Right cardiac atrium (tissue), 5 donors: ENCODE data around the gene TALDO1. TPM values are rescaled to one million over a fixed set of nuclear protein-coding genes. Genes with fewer than 3 reads are reported as not detected.
A peak's percentile ranks its signal among the peaks of the same experiment; 100 is the strongest.

ENCODE experiments used
- ATAC-seq, 2 donors: fragments of 200-7000 bp; cut with Tn5 transposase; one replicate each; pipeline versions ENCODE4 v1.8.0 to v1.9.1; 2020; ENCODE audit warnings: moderate library complexity in 2 of 2, mild to moderate bottlenecking in 1 of 2
- DNase-seq, 3 donors: peaks; one replicate each; pipeline ENCODE4 v3.0.0-alpha.2; 2020
- H3K27ac ChIP-seq: one replicate; pipeline ENCODE4 v1.5.1; 2013; ENCODE audit warnings: mild to moderate bottlenecking, low read length, control low read depth, moderate library complexity
- H3K27me3 ChIP-seq: one replicate; pipeline ENCODE4 v1.6.1; 2013; ENCODE audit not compliant: control insufficient read depth, insufficient read depth
- H3K4me1 ChIP-seq: one replicate; pipeline ENCODE4 v1.6.1; 2013; ENCODE audit warnings: low read length; ENCODE audit not compliant: control insufficient read depth, insufficient read depth
- H3K4me3 ChIP-seq: one replicate; pipeline ENCODE4 v1.5.1; 2013; ENCODE audit warnings: low read length, control low read depth
- H3K9me3 ChIP-seq: one replicate; pipeline ENCODE4 v1.6.1; 2013; ENCODE audit warnings: low read length; ENCODE audit not compliant: control insufficient read depth
- WGBS: extraction: QIAGEN DNeasy Blood & Tissue Kit; methylation state at CpG from one replicate; pipeline ENCODE4 v1.1.7; 2013; 5-methylcytosine and 5-hydroxymethylcytosine counted together
- intact Hi-C, 4 donors: fragments of 100-400 bp; cut with DNase I; formaldehyde crosslinking; loops; one replicate each; pipeline versions ENCODE4 v1.11.0 to v1.14.0; 2022 to 2023
- polyA plus RNA-seq: library from polyadenylated mRNA; stranded (reverse); fragments of 200-250 nt; gene quantifications from one replicate; pipeline ENCODE4 v1.2.3, GENCODE V29; 2013
- total RNA-seq, 4 donors: library from RNA; stranded (reverse); fragmentation: NEBNext Ultra II Directional; extraction: Animal tissue kit (Norgen Biotek cat#: 25700); gene quantifications; one replicate each; pipeline ENCODE4 v1.2.1, GENCODE V29; 2021
- donor health status: healthy with polysubstance abuse.
- donor health status: DM: no; HTN: yes; CAD: no.
- donor health status: DM: no; HTN: no; CAD: no.
- donor health status: DM: no; HTN: yes; CAD: no; lungs with severe emphysema.
- donor health status: DM: yes; HTN: yes; CAD: no.

Gene TALDO1
- total and polyA plus RNA-seq, 5 donors, result 82.3 to 99.9 (median 94.7) TPM

DNA sequence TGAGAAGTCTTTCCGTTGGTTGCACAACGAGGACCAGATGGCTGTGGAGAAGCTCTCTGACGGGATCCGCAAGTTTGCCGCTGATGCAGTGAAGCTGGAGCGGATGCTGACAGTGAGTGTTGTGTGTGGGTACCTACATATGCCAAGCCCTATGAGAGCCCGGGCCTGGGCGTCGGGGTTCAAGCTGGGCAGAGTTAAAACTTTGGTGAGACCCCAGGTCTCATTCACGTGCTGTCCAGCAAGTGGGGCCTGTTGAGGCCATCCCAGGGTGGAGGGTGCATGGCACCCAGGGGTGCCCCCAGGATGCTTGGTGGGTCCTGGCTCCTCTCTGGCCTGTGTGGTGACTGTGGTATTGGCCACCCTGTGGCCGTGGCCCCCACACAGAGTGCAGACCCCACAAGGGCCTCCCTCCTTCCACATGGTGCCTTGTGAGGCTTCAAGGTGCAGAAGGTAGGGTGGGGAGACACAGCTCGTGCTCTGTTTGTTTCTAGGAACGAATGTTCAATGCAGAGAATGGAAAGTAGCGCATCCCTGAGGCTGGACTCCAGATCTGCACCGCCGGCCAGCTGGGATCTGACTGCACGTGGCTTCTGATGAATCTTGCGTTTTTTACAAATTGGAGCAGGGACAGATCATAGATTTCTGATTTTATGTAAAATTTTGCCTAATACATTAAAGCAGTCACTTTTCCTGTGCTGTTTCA is 17.2 kb downstream of the TALDO1 start:
- no peak overlapping the region for H3K4me3 ChIP-seq
- intact Hi-C loops, result no loop called here
- 82% methylated on average over 18 of the region's 18 CpGs for WGBS
- peak in 1 of 3 donors; percentile 47 for DNase-seq
- H3K9me3 ChIP-seq, result no peaks in the 10 kb centered on the region
- ATAC-seq, result peak; percentile 6 to 12
- no peaks in the 10 kb centered on the region for H3K4me1 ChIP-seq
- no peak overlapping the region for H3K27ac ChIP-seq
- H3K27me3 ChIP-seq, result no peaks in the 10 kb centered on the region

GRCh38 chr11:765025-765801 is 17.9 kb downstream of the TALDO1 start:
- peak; percentile 52 to 82 (median 79) for DNase-seq
- peak; percentile 43 to 54 for ATAC-seq
- no peaks in the 10 kb centered on the region for H3K27me3 ChIP-seq
- no peaks in the 10 kb centered on the region for H3K9me3 ChIP-seq
- WGBS, result 70% methylated on average over 19 of the region's 19 CpGs
- no peak overlapping the region for H3K27ac ChIP-seq
- no peak overlapping the region for H3K4me3 ChIP-seq
- no peaks in the 10 kb centered on the region for H3K4me1 ChIP-seq
- intact Hi-C loops, result no loop called here

DNA sequence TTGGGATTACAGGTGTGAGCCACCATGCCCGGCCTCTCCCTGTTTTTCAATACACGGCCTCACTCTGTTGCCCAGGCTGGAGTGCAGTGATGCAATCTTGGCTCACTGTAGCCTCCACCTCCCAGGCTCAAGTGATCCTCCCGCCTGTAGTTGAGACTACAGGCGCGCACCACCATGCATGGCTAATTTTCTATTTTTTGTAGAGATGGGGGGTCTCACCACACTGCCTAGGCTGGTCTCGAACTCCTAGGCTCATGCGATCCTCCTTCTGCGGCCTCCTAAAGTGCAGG is 18.5 kb downstream of the TALDO1 start:
- no peaks in the 10 kb centered on the region for H3K4me1 ChIP-seq
- H3K9me3 ChIP-seq, result no peaks in the 10 kb centered on the region
- no peak overlapping the region for H3K4me3 ChIP-seq
- intact Hi-C loops, result no loop called here
- H3K27ac ChIP-seq, result no peak overlapping the region
- ATAC-seq (peak in 1 of 2 donors; percentile 3), DNase-seq (peak in 2 of 3 donors; percentile 28 to 40)
- WGBS, result 94% methylated on average over 8 of the region's 8 CpGs
- no peaks in the 10 kb centered on the region for H3K27me3 ChIP-seq

DNA sequence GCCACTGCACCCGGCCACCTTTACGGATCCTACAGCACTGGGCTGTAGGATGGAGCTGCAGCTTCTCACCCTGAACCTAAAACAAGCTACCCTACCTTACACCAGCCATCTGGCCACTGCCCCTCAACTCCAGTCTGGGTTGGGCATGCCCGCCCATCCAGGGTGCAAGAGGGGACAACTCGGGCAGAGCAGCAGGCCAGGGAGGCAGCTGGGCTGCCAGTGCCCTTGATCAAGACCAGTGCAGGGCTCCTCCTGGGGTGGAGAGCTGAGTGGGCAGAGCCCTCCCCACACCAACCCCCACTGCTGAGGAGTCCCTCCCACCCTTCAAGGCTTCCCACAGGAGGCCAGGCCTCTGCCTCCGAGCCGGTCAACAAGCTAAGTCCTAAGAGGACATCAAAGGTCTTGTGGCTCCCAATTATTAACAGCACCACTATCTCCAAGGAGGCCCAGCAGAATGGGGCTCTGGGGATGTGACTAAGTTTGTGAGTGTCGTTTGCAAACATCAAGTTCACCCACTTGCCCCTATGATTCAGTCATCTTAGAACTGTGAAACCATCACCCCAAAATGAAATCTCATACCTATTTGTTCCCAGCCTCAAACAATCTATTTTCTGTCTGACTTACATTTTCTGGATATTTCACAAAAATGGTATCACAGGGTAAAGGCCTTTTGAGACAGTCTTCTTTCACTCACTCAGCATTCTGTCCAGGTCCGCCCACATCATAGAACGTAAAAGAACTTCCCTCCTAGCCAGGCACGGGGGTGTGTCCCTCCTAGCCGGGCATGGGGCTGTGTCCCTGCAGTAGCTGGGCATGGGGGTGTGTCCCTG is 19.1 kb downstream of the TALDO1 start:
- intact Hi-C loops, result no loop called here
- Histone ChIP-seq H3K4me3 (no peak overlapping the region), H3K9me3 (no peaks in the 10 kb centered on the region), H3K27me3 (no peaks in the 10 kb centered on the region), H3K27ac (no peak overlapping the region), H3K4me1 (no peaks in the 10 kb centered on the region)
- WGBS, result 74% methylated on average over 11 of the region's 11 CpGs
- peak in 2 of 3 donors; percentile 42 to 60 for DNase-seq
- ATAC-seq, result peak in 1 of 2 donors; percentile 1

DNA sequence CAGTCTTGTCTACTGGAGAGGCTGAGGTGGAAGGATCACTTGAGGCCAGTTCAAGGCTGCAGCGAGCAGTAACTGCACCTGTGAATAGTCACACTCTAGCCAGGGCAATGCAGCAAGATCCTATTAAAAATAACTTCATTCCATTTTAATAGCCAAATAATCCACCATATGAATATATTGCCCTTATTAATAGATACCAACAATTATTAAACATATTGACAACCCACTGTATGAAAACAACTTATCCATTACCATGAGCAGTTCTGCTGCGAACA is 19.6 kb downstream of the TALDO1 start:
- 97% methylated on average over 2 of the region's 2 CpGs for WGBS
- H3K4me1 ChIP-seq, result no peaks in the 10 kb centered on the region
- no peak for DNase-seq
- no peaks in the 10 kb centered on the region for H3K9me3 ChIP-seq
- no peak for ATAC-seq
- H3K27ac ChIP-seq, result no peak overlapping the region
- no peak overlapping the region for H3K4me3 ChIP-seq
- H3K27me3 ChIP-seq, result no peaks in the 10 kb centered on the region
- intact Hi-C loops, result no loop called here

GRCh38 chr11:767238-767637 is 20.0 kb downstream of the TALDO1 start:
- Histone ChIP-seq H3K27ac (no peak overlapping the region), H3K9me3 (no peaks in the 10 kb centered on the region), H3K4me1 (no peaks in the 10 kb centered on the region), H3K4me3 (no peak overlapping the region), H3K27me3 (no peaks in the 10 kb centered on the region)
- peak in 2 of 3 donors; percentile 25 to 29 for DNase-seq
- 91% methylated on average over 11 of the region's 11 CpGs for WGBS
- intact Hi-C loops, result no loop called here
- ATAC-seq, result no peak

- Histone ChIP-seq H3K4me1 (no peaks in the 10 kb centered on the region), H3K4me3 (no peak overlapping the region), H3K27ac (no peak overlapping the region), H3K27me3 (no peaks in the 10 kb centered on the region), H3K9me3 (no peaks in the 10 kb centered on the region)
- peak in 1 of 3 donors; percentile 42 for DNase-seq
- no peak for ATAC-seq
- WGBS, result 91% methylated on average over 23 of the region's 23 CpGs
- intact Hi-C loops, result no loop called here
These were observed 22.8 kb downstream of the TALDO1 start for GRCh38 chr11:769887-770641.

DNA sequence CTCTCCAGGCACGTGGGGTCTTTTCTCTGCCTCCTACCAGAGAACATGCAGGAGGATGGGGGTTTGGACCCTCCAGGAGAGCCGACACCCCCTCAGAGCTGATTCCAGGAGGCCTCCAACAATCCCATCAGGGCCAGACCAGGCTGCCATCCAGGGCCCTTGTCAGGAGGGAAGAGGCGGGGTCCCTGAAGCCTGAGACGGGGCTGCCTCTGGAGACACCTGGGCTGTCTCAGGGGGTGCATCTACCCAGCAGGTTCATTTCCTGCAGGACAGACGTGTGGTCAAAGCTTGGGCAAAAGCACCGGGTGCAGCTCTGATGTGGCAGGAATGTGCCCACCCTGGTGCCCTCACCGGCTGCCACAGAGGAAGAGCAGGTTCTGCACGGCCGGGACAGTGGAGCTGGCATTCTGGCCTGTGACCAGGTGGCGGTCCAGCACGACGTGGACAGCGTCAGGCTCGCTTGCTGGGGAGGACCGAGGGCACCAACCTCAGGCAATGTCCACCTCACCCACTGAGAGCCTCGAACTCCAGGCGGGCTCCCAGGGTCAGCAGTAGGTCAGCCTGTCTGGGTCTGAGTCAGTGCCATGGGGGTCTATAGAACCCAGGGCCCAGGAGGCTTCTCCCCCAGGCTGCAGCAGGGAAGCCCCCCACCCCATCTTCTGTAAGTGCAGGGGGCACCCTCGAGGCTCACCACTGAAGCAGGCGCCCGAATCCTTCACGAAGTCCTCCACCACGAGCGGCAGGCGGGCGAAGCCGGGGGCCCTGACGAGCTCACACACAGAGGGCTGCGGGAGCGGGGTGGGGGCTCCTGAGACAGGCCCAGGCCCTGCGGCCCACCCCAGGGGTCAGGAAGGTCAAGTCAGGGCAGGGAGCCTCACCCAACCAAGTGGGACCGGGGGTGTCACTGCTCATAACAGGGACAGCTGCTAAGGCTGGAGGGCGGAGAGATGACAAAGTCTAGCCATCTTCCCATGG is 23.7 kb downstream of the TALDO1 start:
- intact Hi-C loops, result no loop called here
- WGBS, result 89% methylated on average over 32 of the region's 32 CpGs
- Histone ChIP-seq H3K27ac (no peak overlapping the region), H3K9me3 (no peaks in the 10 kb centered on the region), H3K4me3 (no peak overlapping the region), H3K4me1 (peaks cover 4% of the 10 kb centered on the region), H3K27me3 (no peaks in the 10 kb centered on the region)
- DNase-seq, result peak in 2 of 3 donors; percentile 47 to 57
- no peak for ATAC-seq

GRCh38 chr11:771617-772204 is 24.4 kb downstream of the TALDO1 start:
- 76% methylated on average over 15 of the region's 15 CpGs for WGBS

More at GRCh38 chr11:771617-772204, 24.4 kb downstream of the TALDO1 start:
- Histone ChIP-seq H3K4me3 (no peak overlapping the region), H3K4me1 (peaks cover 6% of the 10 kb centered on the region), H3K9me3 (no peaks in the 10 kb centered on the region), H3K27me3 (no peaks in the 10 kb centered on the region), H3K27ac (no peak overlapping the region)
- intact Hi-C loops, result no loop called here
- ATAC-seq (no peak), DNase-seq (peak in 1 of 3 donors; percentile 41)
